Prostate gland (tissue), 2 donors: ENCODE measurements around the gene NEDD4L.

Source experiments
- POLR2A ChIP-seq: fragments of 450-650 bp; IDR thresholded peaks from one replicate; pipeline ENCODE4 v1.6.1; 2016; ENCODE audit warnings: antibody characterized with exemption, mild to moderate bottlenecking
- POLR2AphosphoS5 ChIP-seq: sonication (generic); formaldehyde crosslinking; IDR thresholded peaks from one replicate; pipeline ENCODE4 v1.6.1; 2017; ENCODE audit warnings: antibody characterized with exemption
- TF ChIP-seq, protein P1 (sequence below), 4 experiments: fragments of 200-600 bp in 2 of 4; fragments of 450-650 bp in 2 of 4; sonication (generic) in 2 of 4; IDR thresholded peaks; 1 replicate in 3 of 4; 2 replicates in 1 of 4; pipeline ENCODE4 v1.5.1; 2016 to 2019; ENCODE audit warnings: antibody characterized with exemption in 4 of 4, mild to moderate bottlenecking in 2 of 4, moderate library complexity in 2 of 4

DNA sequence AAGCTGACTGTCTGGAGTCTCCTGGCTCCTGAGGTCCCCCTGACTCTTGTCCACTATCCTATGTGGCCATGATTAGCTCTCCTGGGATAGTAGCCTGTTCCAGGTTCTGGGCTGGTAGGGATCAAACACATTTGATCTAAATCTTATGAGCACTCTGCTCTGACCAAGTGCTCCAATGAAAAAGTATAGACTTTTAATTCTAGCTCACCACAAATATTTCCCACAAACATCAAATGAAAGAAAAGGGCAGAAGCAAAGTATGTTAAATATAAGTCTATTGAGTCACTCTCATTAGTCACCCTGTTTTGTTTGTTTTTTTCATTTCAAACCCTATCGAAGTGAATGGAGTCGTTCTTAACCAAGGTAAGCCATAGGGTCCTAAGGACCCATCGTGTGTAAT, 39.7 kb upstream of the NEDD4L start:
- TF ChIP-seq, protein P1, sequence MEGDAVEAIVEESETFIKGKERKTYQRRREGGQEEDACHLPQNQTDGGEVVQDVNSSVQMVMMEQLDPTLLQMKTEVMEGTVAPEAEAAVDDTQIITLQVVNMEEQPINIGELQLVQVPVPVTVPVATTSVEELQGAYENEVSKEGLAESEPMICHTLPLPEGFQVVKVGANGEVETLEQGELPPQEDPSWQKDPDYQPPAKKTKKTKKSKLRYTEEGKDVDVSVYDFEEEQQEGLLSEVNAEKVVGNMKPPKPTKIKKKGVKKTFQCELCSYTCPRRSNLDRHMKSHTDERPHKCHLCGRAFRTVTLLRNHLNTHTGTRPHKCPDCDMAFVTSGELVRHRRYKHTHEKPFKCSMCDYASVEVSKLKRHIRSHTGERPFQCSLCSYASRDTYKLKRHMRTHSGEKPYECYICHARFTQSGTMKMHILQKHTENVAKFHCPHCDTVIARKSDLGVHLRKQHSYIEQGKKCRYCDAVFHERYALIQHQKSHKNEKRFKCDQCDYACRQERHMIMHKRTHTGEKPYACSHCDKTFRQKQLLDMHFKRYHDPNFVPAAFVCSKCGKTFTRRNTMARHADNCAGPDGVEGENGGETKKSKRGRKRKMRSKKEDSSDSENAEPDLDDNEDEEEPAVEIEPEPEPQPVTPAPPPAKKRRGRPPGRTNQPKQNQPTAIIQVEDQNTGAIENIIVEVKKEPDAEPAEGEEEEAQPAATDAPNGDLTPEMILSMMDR (IDR thresholded peaks at IDR 0.05): no peak
- TF ChIP-seq POLR2AphosphoS5 (no peak), POLR2A (no peak)
